ENCODE results near the gene HOXA4.
A peak's percentile ranks its signal among the peaks of the same experiment; 100 is the strongest.

Gene HOXA4

DNA sequence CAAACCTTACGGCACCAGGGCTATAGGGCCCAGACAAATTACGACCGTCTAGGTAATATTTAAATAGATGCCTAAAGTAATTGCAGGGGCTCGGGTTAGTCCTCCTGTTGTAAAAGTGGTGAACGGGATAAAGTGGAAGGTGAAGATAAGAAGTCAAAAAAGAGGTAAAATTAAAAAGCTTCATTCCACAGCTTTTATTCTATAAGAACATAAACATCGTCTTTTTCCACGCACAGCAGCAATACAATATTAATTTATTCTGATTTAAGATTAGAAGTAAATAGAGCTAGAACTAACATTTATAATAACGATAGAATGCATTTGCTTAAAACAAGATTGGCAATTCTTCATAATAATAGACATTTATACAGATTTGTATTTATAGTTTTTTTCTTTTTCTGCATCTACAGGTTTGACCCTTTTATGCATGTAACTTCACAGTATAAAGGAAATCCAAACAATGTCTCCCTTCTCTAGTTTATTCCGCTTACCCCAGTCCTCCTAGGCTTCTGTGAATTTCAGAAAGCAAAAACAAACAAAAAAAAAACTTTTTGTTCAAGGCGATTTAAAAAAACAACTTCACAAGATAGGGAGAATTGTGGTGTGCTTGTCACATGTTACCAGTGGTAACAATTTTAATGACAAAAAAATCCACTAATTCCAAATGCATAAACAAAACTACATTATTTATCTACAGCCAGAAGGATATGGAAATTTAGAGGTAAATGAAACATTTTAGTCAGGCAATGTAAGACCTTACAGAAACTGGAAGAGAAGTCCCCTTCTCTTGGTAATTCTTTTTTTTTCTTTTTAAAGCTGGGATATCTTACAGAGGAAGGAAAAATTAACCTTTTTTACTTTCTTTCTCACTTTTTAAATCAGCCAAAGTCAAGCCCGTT is 40.1 kb upstream of the HOXA4 start:
- DNase-seq (ENCODE audit: low read depth) = no peak
- peak overlapping the region; percentile 78 for H3K4me3 ChIP-seq (ENCODE audit: low read depth, low read length)

- no peak for DNase-seq (ENCODE audit: low read depth)
- H3K4me3 ChIP-seq (ENCODE audit: low read depth, low read length) = peak overlapping the region; percentile 78
These were observed 39.3 kb upstream of the HOXA4 start for GRCh38 chr7:27169658-27170425.

GRCh38 chr7:27168265-27168947 is 37.8 kb upstream of the HOXA4 start:
- peak overlapping the region; percentile 78 for H3K4me3 ChIP-seq (ENCODE audit: low read depth, low read length)
- no peak for DNase-seq (ENCODE audit: low read depth)

DNA sequence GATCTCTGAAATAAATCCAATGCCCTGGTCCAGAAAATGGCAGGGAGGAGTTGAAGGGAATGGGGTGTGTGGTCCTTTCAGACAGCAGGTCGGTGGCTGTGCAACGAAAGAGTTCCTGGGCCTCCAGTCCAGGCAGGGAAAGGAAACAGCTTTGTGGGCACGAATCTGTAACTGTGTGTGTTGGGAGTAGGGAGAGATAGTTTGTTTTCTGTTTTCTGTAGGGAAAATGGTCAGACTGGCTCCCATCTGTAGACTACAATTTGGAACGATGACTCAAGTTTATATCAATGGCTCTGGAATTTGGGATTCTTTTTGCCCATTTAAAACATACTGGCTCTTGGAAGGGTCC is 37.3 kb upstream of the HOXA4 start:
- DNase-seq (ENCODE audit: low read depth) = no peak
- H3K4me3 ChIP-seq (ENCODE audit: low read depth, low read length) = peak overlapping the region; percentile 78

GRCh38 chr7:27166531-27167505 is 36.3 kb upstream of the HOXA4 start:
- DNase-seq (ENCODE audit: low read depth) = no peak
- peak overlapping the region; percentile 78 for H3K4me3 ChIP-seq (ENCODE audit: low read depth, low read length)

GRCh38 chr7:27165996-27166530 is 35.5 kb upstream of the HOXA4 start:
- DNase-seq (ENCODE audit: low read depth) = no peak
- H3K4me3 ChIP-seq (ENCODE audit: low read depth, low read length) = peak overlapping the region; percentile 78

- DNase-seq (ENCODE audit: low read depth) = peak; percentile 94
- H3K4me3 ChIP-seq (ENCODE audit: low read depth, low read length) = peak within 1 kb of the TSS; percentile 78
These were observed 34.8 kb upstream of the HOXA4 start, which contains the start of gene HOXA9 for GRCh38 chr7:27165089-27165995. TSS of gene HOXA9 (minus strand) at chr7:27165537. CDS start at chr7:27165457, 80 bp downstream.

DNA sequence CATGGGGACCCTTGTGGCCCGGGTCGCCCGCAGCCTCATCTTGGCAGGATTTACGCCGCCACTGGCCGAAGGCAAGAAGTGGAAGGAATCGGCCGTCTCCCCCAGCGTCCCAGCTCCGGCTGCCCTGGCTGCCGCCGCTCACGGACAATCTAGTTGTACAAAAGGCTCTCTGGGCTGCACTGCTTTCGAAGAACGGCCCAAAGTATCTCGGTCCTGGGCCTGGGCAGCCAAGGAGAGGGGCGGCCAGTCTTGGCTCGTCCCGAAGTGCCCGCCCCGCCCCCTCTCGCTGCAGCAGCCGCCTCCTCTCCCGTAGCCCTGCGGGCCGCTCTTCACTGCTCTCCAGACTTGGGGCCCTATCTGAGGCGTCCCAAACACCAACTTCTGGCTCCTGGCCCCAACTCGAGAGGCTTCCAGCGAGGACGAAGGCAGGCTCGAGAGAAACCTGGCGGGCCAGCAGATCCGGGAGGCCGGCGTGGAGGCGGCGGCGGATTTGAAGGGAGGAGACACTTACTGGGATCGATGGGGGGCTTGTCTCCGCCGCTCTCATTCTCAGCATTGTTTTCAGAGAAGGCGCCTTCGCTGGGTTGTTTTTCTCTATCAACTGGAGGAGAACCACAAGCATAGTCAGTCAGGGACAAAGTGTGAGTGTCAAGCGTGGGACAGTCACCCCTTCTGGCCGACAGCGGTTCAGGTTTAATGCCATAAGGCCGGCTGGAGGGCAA is 34.0 kb upstream of the HOXA4 start:
- peak overlapping the region; percentile 78 for H3K4me3 ChIP-seq (ENCODE audit: low read depth, low read length)
- DNase-seq (ENCODE audit: low read depth) = no peak

DNA sequence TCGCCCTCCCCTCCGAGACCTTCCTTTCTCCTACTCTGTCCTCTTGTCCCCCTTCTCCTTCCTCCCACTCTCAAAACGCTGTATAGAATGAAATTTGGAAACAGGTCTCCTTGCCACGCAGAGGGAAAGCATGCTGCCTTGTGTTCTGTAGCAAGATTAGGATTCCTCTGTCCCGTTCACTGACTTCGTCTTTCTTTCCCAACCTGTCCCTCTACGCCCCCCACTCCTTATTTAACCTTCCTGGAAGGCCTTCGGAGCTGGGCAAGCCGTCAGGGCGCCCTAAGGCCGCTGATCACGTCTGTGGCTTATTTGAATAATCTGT is 33.4 kb upstream of the HOXA4 start:
- DNase-seq (ENCODE audit: low read depth) = no peak
- peak overlapping the region; percentile 78 for H3K4me3 ChIP-seq (ENCODE audit: low read depth, low read length)

DNA sequence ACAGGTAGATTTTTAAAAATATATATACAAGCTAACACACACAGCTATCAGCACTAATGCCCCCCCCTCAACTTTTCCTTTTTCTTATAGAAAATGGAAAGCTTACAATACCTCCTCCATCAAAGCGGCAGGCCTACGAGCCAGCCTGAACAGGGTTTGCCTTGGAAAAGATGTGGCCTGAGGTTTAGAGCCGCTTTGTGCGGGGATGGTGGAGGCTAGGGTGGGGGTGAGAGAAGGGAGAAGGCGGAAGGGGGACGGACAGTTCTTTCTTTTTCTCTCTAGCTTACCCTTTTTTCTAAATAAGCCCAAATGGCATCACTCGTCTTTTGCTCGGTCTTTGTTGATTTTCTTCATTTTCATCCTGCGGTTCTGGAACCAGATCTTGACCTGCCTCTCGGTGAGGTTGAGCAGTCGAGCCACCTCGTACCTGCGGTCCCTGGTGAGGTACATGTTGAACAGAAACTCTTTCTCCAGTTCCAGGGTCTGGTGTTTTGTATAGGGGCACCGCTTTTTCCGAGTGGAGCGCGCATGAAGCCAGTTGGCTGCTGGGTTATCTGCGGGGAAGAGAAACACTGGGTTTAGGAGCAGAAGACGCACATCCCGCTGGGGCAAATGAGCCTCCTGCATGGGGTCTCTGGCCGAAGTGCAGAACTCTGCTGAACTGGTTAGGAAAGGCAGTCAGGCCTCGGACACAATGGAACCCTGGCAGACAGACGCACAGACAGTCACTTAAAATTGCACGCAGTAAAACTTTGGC is 32.9 kb upstream of the HOXA4 start:
- H3K4me3 ChIP-seq (ENCODE audit: low read depth, low read length) = peak overlapping the region; percentile 78
- DNase-seq (ENCODE audit: low read depth) = no peak

GRCh38 chr7:27162561-27163287 is 32.2 kb upstream of the HOXA4 start:
- H3K4me3 ChIP-seq (ENCODE audit: low read depth, low read length) = peak overlapping the region; percentile 78
- no peak for DNase-seq (ENCODE audit: low read depth)

GRCh38 chr7:27161721-27162560 is 31.4 kb upstream of the HOXA4 start:
- peak overlapping the region; percentile 78 for H3K4me3 ChIP-seq (ENCODE audit: low read depth, low read length)
- no peak for DNase-seq (ENCODE audit: low read depth)

DNA sequence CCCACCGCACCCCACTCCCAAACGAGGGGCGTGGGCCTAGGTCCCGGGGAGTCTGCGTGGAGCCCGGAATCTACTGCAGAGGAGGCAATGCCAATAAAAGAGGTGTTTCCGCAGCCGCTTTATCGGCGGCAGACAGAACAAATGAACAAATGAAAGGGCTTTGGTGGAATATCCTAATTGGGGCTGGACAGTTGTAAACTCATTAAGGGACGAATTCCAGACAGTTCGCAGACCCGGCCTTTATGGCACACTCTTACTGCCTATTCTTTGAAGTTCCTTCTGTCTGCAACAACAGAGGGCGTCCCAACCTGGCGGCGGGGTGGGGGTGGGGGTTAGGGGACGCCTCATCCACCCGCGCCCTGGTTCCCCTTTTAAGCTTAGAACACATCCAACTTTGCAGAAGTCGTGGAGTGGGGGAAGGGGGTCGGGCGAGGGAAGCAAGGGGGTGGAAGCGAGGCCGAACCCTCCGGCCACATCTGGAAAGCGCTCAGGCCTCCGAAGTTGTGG is 30.7 kb upstream of the HOXA4 start:
- H3K4me3 ChIP-seq (ENCODE audit: low read depth, low read length) = peak overlapping the region; percentile 78
- DNase-seq (ENCODE audit: low read depth) = no peak

DNA sequence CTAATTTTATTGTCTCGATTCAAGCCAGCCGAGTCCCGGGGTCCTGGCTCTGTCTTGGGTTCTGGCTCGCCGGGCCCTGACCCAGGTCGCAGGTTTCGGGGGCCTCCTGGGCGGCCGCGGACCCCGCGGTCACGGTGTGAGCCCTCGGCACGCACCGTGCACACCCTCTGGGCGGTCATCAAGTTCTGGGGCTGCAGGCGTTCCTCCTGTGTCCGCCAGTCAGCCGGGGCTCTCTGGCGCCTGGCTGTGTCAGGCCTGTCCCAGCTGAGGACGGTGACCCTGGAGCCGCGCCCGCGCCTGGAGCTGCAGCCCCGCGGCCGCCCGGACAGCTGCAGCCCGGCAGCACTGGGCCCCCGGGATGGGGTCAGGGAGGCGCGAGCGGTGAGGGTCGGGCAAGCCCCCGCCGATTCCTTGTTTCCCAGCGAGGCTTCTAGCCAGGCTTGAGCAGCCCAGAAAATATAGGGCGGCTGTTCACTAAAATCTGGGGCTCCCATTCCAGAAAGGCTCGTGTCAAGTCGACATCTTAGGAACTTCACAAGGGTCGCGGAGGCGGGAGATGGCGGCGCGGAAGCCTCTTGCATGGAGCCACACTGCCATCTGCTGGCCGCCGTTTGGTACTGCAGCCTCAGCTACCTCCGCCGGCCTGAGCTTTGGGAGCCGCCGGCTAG is 30.1 kb upstream of the HOXA4 start:
- peak overlapping the region; percentile 78 for H3K4me3 ChIP-seq (ENCODE audit: low read depth, low read length)
- no peak for DNase-seq (ENCODE audit: low read depth)
